HG03457 (cell line): ENCODE data around the gene ZCCHC12.
"Not testable (repeated sequence)": the region's sequence is repeated elsewhere in the genome, so short reads cannot be mapped to it uniquely, and the experiment has no call there.

Experiments
- ATAC-seq: cut with Tn5 transposase; IDR thresholded peaks from one replicate; pipeline ENCODE4 v1.9.1; 2021; ENCODE audit warnings: moderate number of reproducible peaks; ENCODE audit not compliant: unreplicated experiment

Gene ZCCHC12

GRCh38 chrX:118823263-118824172, at the start of gene ZCCHC12:
TSS of gene ZCCHC12 (plus strand) at chrX:118823824. CDS start at chrX:118825245, 1,421 bp downstream.
- no peak for ATAC-seq

- ATAC-seq = no peak
These were observed 44.0 kb upstream of the ZCCHC12 start for GRCh38 chrX:118779581-118779980.

DNA sequence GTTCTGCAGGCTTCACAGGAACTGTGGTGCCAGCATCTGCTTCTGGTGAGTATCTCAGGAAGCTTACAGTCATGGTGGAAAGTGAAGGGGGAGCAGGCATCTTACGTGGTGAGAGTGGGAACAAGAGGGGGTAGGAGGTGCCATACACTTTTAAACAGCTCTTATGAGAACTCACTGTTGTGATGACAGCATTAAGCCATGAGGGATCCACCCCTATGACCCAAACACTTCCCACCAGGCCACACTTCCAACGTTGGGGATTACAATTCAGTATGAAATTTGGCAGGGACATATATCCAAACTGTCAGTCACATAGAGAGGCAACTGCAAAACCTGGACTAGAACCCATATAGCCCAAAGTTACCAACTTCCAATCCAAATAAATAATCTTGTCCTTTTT, 43.1 kb upstream of the ZCCHC12 start:
- ATAC-seq = no peak

DNA sequence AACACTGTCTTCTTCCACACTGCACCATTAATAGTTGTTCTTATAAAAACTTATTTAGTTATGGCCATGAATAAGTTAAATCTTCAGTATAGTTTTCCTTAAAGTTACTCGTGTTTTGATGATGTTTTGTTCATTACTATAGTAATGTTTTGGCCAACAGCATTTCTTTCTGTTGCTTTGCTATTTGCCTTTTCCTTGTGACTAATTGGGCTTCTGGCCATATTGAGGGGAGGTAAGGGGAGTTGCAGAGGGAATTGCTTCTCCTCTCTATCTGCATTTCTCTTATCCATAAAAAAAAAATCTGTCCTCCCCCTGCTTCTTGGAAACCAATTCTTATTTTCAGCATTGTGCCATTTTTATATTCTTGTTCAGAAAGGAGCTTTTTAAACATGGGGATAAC, 42.7 kb upstream of the ZCCHC12 start:
- no peak for ATAC-seq

DNA sequence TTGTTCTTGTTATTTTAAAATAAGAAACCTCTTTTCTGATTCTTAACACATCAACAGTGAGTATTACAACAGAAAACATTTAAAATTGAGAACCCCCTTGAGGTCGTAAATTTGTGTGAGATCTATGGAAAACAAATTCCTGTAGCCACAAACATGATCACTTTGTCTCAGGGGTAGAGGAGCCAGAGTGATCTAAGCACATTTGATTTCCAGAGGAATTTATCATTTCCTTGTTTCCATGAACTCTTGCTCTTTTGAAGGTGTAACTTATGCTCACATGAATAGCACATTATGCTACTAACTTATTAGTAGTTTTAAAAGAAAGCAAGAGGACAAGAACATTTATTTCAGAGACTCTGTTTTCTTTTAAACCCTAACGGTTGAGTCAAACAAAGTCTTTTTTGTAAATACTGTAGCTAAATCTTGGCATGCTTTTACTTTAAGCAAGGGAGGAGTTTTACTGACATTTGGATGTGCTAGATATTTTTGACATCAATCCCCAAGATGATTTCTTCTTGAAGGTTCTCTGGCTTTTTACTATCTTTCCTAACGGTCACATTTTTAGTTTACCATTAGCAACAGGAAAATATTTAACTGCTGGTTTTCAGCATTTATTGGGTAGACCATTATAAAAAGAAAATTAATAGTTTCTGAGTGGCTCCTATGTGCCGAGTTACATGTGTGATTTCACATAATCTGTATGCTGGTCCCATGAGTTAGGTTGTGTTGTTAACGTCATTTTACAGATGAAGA, 27.9 kb upstream of the ZCCHC12 start:
- no peak for ATAC-seq

GRCh38 chrX:118802857-118803256, 20.8 kb upstream of the ZCCHC12 start:
- no peak for ATAC-seq

DNA sequence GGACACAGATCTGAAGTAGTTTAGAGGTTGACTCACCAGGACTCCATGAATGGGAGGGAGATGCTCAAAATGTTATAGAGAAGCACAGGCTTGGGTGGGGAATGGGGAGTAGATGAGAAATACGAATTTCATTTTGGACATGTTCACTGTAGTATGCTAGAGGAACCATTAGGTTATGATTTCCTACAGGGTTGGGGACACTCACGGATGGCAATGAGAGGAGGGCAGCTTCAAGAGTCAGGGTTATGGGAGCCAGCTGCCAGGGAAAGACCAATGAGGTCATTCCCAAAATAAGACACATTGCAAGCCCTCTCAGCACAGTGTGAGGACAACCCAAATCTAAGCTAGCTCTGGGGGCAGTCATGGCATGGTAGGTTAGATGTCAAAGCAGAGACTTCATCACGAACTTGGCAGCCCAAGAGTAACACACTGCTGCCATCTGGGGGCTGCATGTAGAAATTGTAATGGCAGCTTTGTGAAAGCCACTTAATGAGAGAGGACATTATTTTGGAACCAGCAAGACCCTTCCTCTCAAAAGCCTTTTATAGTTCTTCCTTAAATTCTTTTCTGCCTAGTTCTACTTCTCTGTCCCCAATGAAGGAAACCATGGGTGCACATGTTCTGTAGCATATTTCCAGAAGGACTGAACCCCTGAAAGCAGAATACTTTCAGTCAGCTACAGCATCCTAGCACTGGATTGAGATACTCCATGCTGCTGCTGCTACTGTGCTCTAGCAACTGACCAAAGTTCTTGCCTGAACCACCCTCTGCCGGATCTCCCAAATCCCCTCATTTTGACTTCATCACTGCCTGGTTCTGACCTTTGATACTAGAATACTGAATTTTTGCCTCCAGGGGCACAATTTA, 16.2 kb upstream of the ZCCHC12 start:
- no peak for ATAC-seq

- not testable (repeated sequence) for ATAC-seq
These were observed 6.4 kb upstream of the ZCCHC12 start for GRCh38 chrX:118817257-118817656.

- ATAC-seq = no peak
These were observed 628 bp downstream of the ZCCHC12 start for GRCh38 chrX:118824173-118824730.

GRCh38 chrX:118825227-118825626, 1.6 kb downstream of the ZCCHC12 start:
- no peak for ATAC-seq

GRCh38 chrX:118839334-118839958, 15.8 kb downstream of the ZCCHC12 start:
- ATAC-seq = no peak

GRCh38 chrX:118847676-118848075, 24.1 kb downstream of the ZCCHC12 start:
- ATAC-seq = no peak

- ATAC-seq = no peak
These were observed 30.0 kb downstream of the ZCCHC12 start for GRCh38 chrX:118853596-118853995.

DNA sequence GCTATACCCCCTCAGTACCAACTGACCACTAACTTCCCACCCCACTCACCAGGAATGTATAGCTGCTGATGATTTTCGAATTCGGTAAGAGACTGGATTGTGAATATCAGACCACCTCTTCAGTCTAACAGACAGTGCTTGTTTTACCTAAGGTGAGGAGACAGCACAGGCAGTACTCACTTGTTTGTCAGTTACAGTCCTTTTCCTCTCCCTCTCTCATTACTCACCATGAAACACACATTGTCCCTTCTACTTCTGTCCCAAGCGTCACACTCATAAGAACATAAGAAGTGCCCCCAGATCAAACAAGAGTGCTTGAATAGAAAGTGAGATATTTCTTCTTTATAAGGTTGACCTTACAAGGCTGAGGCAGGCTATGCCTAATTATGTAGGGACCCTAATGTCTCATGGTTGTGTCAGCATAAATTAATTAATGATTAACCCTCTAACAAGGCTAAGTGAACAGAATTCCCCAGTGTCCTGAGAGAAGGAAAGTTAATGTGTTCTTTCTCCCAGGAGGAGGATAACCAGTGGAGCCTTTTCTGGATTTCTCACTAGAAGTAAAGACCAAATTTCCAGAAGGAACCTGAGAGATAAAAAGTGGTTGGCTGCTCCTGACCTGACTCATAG, 32.2 kb downstream of the ZCCHC12 start:
- ATAC-seq = no peak

GRCh38 chrX:118857006-118857405, 33.4 kb downstream of the ZCCHC12 start:
- no peak for ATAC-seq

GRCh38 chrX:118861338-118861737, 37.7 kb downstream of the ZCCHC12 start:
- no peak for ATAC-seq

DNA sequence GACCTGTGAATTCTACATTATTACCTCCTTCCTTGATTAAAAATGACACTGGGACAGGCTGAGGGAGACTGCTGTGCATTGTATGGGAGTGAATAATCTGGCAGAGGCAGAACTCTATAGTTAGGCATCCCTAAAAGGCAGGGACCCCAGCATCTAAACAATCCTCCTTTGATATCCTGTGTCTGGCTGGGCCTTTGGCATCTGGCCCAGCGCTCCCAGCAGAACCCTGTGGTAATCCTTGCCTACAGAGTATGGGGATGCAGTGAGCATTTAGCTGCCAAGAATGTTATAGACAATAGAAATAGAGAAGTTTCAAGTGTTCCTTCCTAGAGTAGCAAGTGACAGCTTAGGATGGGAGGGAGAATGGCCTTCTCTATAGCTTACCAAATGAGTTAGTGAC, 38.5 kb downstream of the ZCCHC12 start:
- no peak for ATAC-seq

DNA sequence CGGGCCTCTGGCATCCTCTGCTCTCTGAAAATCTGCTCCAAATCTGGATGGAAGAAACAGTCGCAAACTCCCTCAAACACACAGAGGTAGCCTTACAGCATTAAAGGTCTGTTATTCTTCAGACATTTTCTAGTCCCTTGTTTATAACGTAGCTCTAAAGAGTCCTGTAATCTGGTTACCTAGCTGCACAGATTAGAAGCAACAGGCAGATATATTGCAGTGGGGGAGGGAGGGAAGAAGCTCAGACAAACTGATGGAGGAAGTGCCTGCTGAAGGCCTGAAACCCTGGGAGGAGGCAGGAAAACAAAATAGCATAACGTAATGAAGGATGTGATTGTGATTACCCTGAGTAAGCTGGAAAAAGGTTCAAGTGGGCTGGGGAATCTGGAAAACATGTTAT, 39.4 kb downstream of the ZCCHC12 start:
- no peak for ATAC-seq

GRCh38 chrX:118864063-118864635, 40.5 kb downstream of the ZCCHC12 start:
- ATAC-seq = no peak
